Heart right ventricle (tissue), 16 donors: ENCODE measurements around the gene ALPP. TPM values are rescaled to one million over a fixed set of nuclear protein-coding genes. Genes with fewer than 3 reads are reported as not detected.

ENCODE experiments used
- ATAC-seq, 8 donors: fragments of 200-7000 bp; cut with Tn5 transposase; one replicate each; pipeline ENCODE4 v1.9.1; 2020; ENCODE audit warnings: mild to moderate bottlenecking in 8 of 8, moderate library complexity in 8 of 8, moderate number of reproducible peaks in 1 of 8
- DNase-seq, 2 donors: peaks; one replicate each; pipeline ENCODE4 v3.0.0-alpha.2; 2020
- H3K27ac ChIP-seq, 10 donors: fragments of 200-600 bp; sonication (generic) in 2 of 10; one replicate each; pipeline versions ENCODE4 v1.5.0 to v1.8.0; 2020 to 2022; ENCODE audit warnings: mild to moderate bottlenecking in 3 of 10
- H3K27me3 ChIP-seq, 7 donors: fragments of 200-600 bp; one replicate each; pipeline ENCODE4 v1.8.0; 2021 to 2022; ENCODE audit warnings: mild to moderate bottlenecking in 2 of 7
- H3K36me3 ChIP-seq, 9 donors: fragments of 200-600 bp; sonication (generic) in 1 of 9; one replicate each; pipeline versions ENCODE4 v1.5.0 to v1.8.0; 2020 to 2022; ENCODE audit warnings: mild to moderate bottlenecking in 2 of 9
- H3K4me1 ChIP-seq, 9 donors: fragments of 200-600 bp; sonication (generic) in 1 of 9; one replicate each; pipeline versions ENCODE4 v1.5.0 to v1.8.0; 2020 to 2022; ENCODE audit warnings: mild to moderate bottlenecking in 4 of 9
- H3K4me3 ChIP-seq, 10 donors: fragments of 200-600 bp; sonication (generic) in 2 of 10; one replicate each; pipeline versions ENCODE4 v1.5.0 to v1.8.0; 2020 to 2022; ENCODE audit warnings: mild to moderate bottlenecking in 7 of 10, moderate library complexity in 2 of 10
- H3K9me3 ChIP-seq, 11 donors: fragments of 200-600 bp in 10 of 11; sonication (generic) in 2 of 11; one replicate each; pipeline versions ENCODE4 v1.5.0 to v1.8.0; 2013 to 2022; ENCODE audit warnings: mild to moderate bottlenecking in 2 of 11, control low read depth in 1 of 11, moderate library complexity in 1 of 11
- CTCF ChIP-seq, 9 donors: fragments of 200-600 bp; sonication (generic) in 2 of 9; IDR thresholded peaks; one replicate each; pipeline versions ENCODE4 v1.5.0 to v1.8.0; 2021 to 2022; ENCODE audit warnings: antibody characterized with exemption in 9 of 9, mild to moderate bottlenecking in 5 of 9, moderate library complexity in 1 of 9
- WGBS, 2 donors: extraction: QIAGEN DNeasy Blood & Tissue Kit; methylation state at CpG; one replicate each; pipeline ENCODE4 v1.1.7; 2013; ENCODE audit warnings: inconsistent platforms in 1 of 2; 5-methylcytosine and 5-hydroxymethylcytosine counted together
- intact Hi-C, 10 donors: fragments of 100-400 bp; cut with DNase I; formaldehyde crosslinking; loops; one replicate each; pipeline versions ENCODE4 v1.11.1 to v1.14.2; 2022
- polyA plus RNA-seq, 2 donors: library from polyadenylated mRNA; stranded (reverse); fragments of 200-250 nt; gene quantifications; one replicate each; pipeline ENCODE4 v1.2.3, GENCODE V29; 2013
- total RNA-seq, 10 donors: library from RNA; stranded (reverse); fragmentation: NEBNext Ultra II Directional in 3 of 10; extraction: Animal tissue kit (Norgen Biotek cat#: 25700) in 3 of 10; gene quantifications; one replicate each; pipeline versions ENCODE4 v1.2.1 to v1.2.4, GENCODE V29; 2021 to 2023
- donor health status: Arrhythmogenic right ventricular cardiomyopathy.
- donor health status: ischemic (EF 13 %, LVEDD 7.1; RV severe dilation, severe dysfunction).
- donor health status: healthy with polysubstance abuse.
- donor health status: DM: no; HTN: yes; CAD: no.
- donor health status: DM: no; HTN: no; CAD: no.
- donor health status: ischemic (EF 25% LVEDD 6.9; RV normal size, moderate dysfunction).
- donor health status: ischemic (EF 25% LVEDD 5.7; RV mildly dilated, moderate dysfunction).
- donor health status: healthy.
- donor health status: DM: yes; HTN: yes; CAD: no.
- donor health status: Ischemic cardiomyopathy.
- donor health status: ischemic (EF 35%, LVEDD 5.7; RV mildly dilated, moderate dysfunction).
- donor health status: nonischemic (EF 11% LVEDD 7.7; RV severe dilation, severe dysfunction).
- donor health status: DM: yes; HTN: yes; CAD: no.
- donor health status: PGD.
- donor health status: ischemic (EF 29% LVEDD 5.4; RV normal size, mild dysfunction).
- donor health status: nonischemic (EF 23%, LVEDD 6.1; RV moderate dilation, normal function).

Gene ALPP
- total and polyA plus RNA-seq, 12 donors: not detected

GRCh38 chr2:232338759-232339106, 39.8 kb upstream of the ALPP start:
- Histone ChIP-seq H3K4me1 (no peaks in the 10 kb centered on the region), H3K9me3 (no peaks in the 10 kb centered on the region), H3K36me3 (peaks cover 0 to 25% (median 0%) of the 10 kb centered on the region in 9 donors), H3K4me3 (no peak overlapping the region), H3K27me3 (no peaks in the 10 kb centered on the region), H3K27ac (no peak overlapping the region)
- no peak for DNase-seq
- WGBS, 2 donors: 88 to 89% methylated on average over 7 of the region's 7 CpGs
- intact Hi-C loops: loop anchor here in 1 of 10 donors (10.0 kb wide), 1 partner anchor 96 kb away; no protein-coding TSS in a partner anchor
- no peak for TF ChIP-seq CTCF (IDR thresholded peaks at IDR 0.05)
- no peak for ATAC-seq

GRCh38 chr2:232339121-232340081, 39.1 kb upstream of the ALPP start:
- peak in 2 of 8 donors; percentile 7 to 13 for ATAC-seq
- H3K27ac ChIP-seq: no peak overlapping the region
- intact Hi-C loops: loop anchor here in 2 of 10 donors (5.0 to 10.0 kb wide), 2 partner anchors 95 to 98 kb away; no protein-coding TSS in a partner anchor
- DNase-seq: no peak
- no peak overlapping the region for H3K4me3 ChIP-seq
- H3K9me3 ChIP-seq: no peaks in the 10 kb centered on the region
- WGBS, 2 donors: 76 to 80% methylated on average over 23 of the region's 23 CpGs
- TF ChIP-seq CTCF (IDR thresholded peaks at IDR 0.05): peak in 1 of 9 donors; percentile 13
- H3K36me3 ChIP-seq: peaks cover 0 to 19% (median 0%) of the 10 kb centered on the region in 9 donors
- H3K4me1 ChIP-seq: no peaks in the 10 kb centered on the region
- no peaks in the 10 kb centered on the region for H3K27me3 ChIP-seq

GRCh38 chr2:232340171-232340935, 38.2 kb upstream of the ALPP start:
- DNase-seq: no peak
- no peak for ATAC-seq
- no peaks in the 10 kb centered on the region for H3K4me1 ChIP-seq
- no peak overlapping the region for H3K4me3 ChIP-seq
- no peaks in the 10 kb centered on the region for H3K27me3 ChIP-seq
- H3K9me3 ChIP-seq: no peaks in the 10 kb centered on the region
- peaks cover 0 to 17% (median 0%) of the 10 kb centered on the region in 9 donors for H3K36me3 ChIP-seq
- no peak for TF ChIP-seq CTCF (IDR thresholded peaks at IDR 0.05)
- intact Hi-C loops: loop anchor here in 1 of 10 donors (5.0 kb wide), 1 partner anchor 97 kb away; no protein-coding TSS in a partner anchor
- no peak overlapping the region for H3K27ac ChIP-seq
- 92 to 93% methylated on average over 14 of the region's 14 CpGs for WGBS, 2 donors

- Histone ChIP-seq H3K4me3 (no peak overlapping the region), H3K9me3 (no peaks in the 10 kb centered on the region), H3K4me1 (no peaks in the 10 kb centered on the region), H3K36me3 (peaks cover 0 to 9% (median 0%) of the 10 kb centered on the region in 9 donors), H3K27ac (no peak overlapping the region), H3K27me3 (no peaks in the 10 kb centered on the region)
- no peak for TF ChIP-seq CTCF (IDR thresholded peaks at IDR 0.05)
- WGBS, 2 donors: 92 to 93% methylated on average over 17 of the region's 17 CpGs
- DNase-seq (no peak), ATAC-seq (no peak)
- intact Hi-C loops: loop anchor here in 1 of 10 donors (5.0 kb wide), 1 partner anchor 96 kb away; no protein-coding TSS in a partner anchor
Observed at GRCh38 chr2:232341061-232341738, 37.4 kb upstream of the ALPP start.
